WTC11 (cell line): Measurements from ENCODE around the gene XPR1. TPM values are rescaled to one million over a fixed set of nuclear protein-coding genes. Genes with fewer than 3 reads are reported as not detected.

Source experiments
- ATAC-seq: fragments of 200-7000 bp; cut with Tn5 transposase; 2 replicates; pipeline ENCODE4 v1.10.0; 2021; ENCODE audit warnings: mild to moderate bottlenecking, moderate library complexity
- CTCF ChIA-PET: fragments of 300-600 bp; sonication (Branson Sonifier 250); formaldehyde crosslinking; loops from one replicate; lab custom pipeline; 2021; ENCODE audit warnings: antibody characterized with exemption; lab: Charles Lee
- POLR2A ChIA-PET: fragments of 350-600 bp; sonication (Branson Sonifier 250); formaldehyde crosslinking; loops from one replicate; lab custom pipeline; 2021; ENCODE audit warnings: antibody characterized with exemption; lab: Charles Lee
- DNase-seq: peaks from one replicate; pipeline ENCODE4 v3.0.0; 2021; ENCODE audit warnings: low spot score
- H3K27ac Mint-ChIP-seq: 2 replicates; pipeline ENCODE4 v1.8.0; 2021; ENCODE audit warnings: mixed read lengths
- H3K27me3 Mint-ChIP-seq: 2 replicates; pipeline ENCODE4 v1.8.0; 2021; ENCODE audit warnings: low read depth, mild to moderate bottlenecking, moderate library complexity, mixed read lengths
- H3K36me3 Mint-ChIP-seq: 2 replicates; pipeline ENCODE4 v1.8.0; 2021; ENCODE audit warnings: mixed read lengths
- H3K4me1 Mint-ChIP-seq: 2 replicates; pipeline ENCODE4 v1.8.0; 2022; ENCODE audit warnings: mixed read lengths
- H3K4me3 Mint-ChIP-seq: 2 replicates; pipeline ENCODE4 v1.8.0; 2021; ENCODE audit warnings: mild to moderate bottlenecking, moderate library complexity, mixed read lengths
- H3K9me3 Mint-ChIP-seq: 2 replicates; pipeline ENCODE4 v1.8.0; 2021; ENCODE audit warnings: mixed read lengths
- CDX4 ChIP-seq: fragments of 250-450 bp; sonication (Bioruptor Pico); IDR thresholded peaks from 2 replicates; pipeline ENCODE4 v1.9.0; 2021; ENCODE audit warnings: moderate library complexity, mild to moderate bottlenecking, inconsistent platforms, borderline replicate concordance
- E2F1 ChIP-seq: sonication (generic); formaldehyde crosslinking; IDR thresholded peaks from 2 replicates; pipeline ENCODE4 v1.8.0; 2022; ENCODE audit warnings: mild to moderate bottlenecking, missing genetic modification reagents
- FOXP1 ChIP-seq: sonication (generic); formaldehyde crosslinking; IDR thresholded peaks from 2 replicates; pipeline ENCODE4 v1.8.0; 2022; ENCODE audit warnings: missing genetic modification reagents, mild to moderate bottlenecking, moderate library complexity, borderline replicate concordance
- FOXP4 ChIP-seq: sonication (generic); formaldehyde crosslinking; IDR thresholded peaks from 2 replicates; pipeline ENCODE4 v1.8.0; 2022; ENCODE audit warnings: mild to moderate bottlenecking, missing genetic modification reagents
- GRHL2 ChIP-seq: fragments of 250-450 bp; sonication (Bioruptor Pico); IDR thresholded peaks from 2 replicates; pipeline ENCODE4 v1.8.0; 2022; ENCODE audit warnings: mild to moderate bottlenecking, moderate library complexity; ENCODE audit not compliant: insufficient replicate concordance, severe bottlenecking
- MXD4 ChIP-seq: fragments of 250-450 bp; sonication (Bioruptor Pico); IDR thresholded peaks from 2 replicates; pipeline ENCODE4 v1.8.0; 2021; ENCODE audit warnings: mild to moderate bottlenecking, moderate library complexity, borderline replicate concordance
- PRDM15 ChIP-seq: sonication (generic); formaldehyde crosslinking; IDR thresholded peaks from 2 replicates; pipeline ENCODE4 v1.8.0; 2022; ENCODE audit warnings: missing genetic modification reagents
- PRRX2 ChIP-seq: fragments of 250-450 bp; sonication (Bioruptor Pico); IDR thresholded peaks from 2 replicates; pipeline ENCODE4 v1.8.0; 2021; ENCODE audit warnings: mild to moderate bottlenecking
- SOX15 ChIP-seq: fragments of 250-450 bp; sonication (Bioruptor Pico); IDR thresholded peaks from 2 replicates; pipeline ENCODE4 v1.9.0; 2021; ENCODE audit warnings: mild to moderate bottlenecking
- SP1 ChIP-seq: sonication (generic); formaldehyde crosslinking; conservative IDR thresholded peaks from 2 replicates; pipeline ENCODE4 v1.8.1; 2022; ENCODE audit warnings: missing genetic modification reagents
- TCF7 ChIP-seq: sonication (generic); formaldehyde crosslinking; IDR thresholded peaks from 2 replicates; pipeline ENCODE4 v1.8.0; 2022; ENCODE audit warnings: mild to moderate bottlenecking, low read depth, missing genetic modification reagents, moderate library complexity
- ZNF121 ChIP-seq: sonication (generic); formaldehyde crosslinking; IDR thresholded peaks from 2 replicates; pipeline ENCODE4 v1.8.0; 2023; ENCODE audit warnings: missing genetic modification reagents
- ZNF423 ChIP-seq: fragments of 250-450 bp; sonication (Bioruptor Pico); IDR thresholded peaks from 2 replicates; pipeline ENCODE4 v2.1.2; 2022; ENCODE audit warnings: mild to moderate bottlenecking, moderate library complexity
- ZNF425 ChIP-seq: fragments of 250-450 bp; sonication (Bioruptor Pico); conservative IDR thresholded peaks from 2 replicates; pipeline ENCODE4 v1.9.0; 2021; ENCODE audit warnings: mild to moderate bottlenecking
- ZNF671 ChIP-seq: fragments of 250-450 bp; sonication (Bioruptor Pico); IDR thresholded peaks from 2 replicates; pipeline ENCODE4 v1.8.0; 2021; ENCODE audit warnings: mild to moderate bottlenecking
- total RNA-seq: library from RNA; stranded (reverse); gene quantifications from 3 replicates; pipeline ENCODE4 v1.2.3, GENCODE V29; 2021
- TF ChIP-seq, protein P1 (sequence below): sonication (generic); formaldehyde crosslinking; IDR thresholded peaks from 2 replicates; pipeline ENCODE4 v1.8.0; 2023; ENCODE audit warnings: missing genetic modification reagents, mild to moderate bottlenecking, borderline replicate concordance
- TF ChIP-seq, protein P2 (sequence below): sonication (generic); formaldehyde crosslinking; IDR thresholded peaks from 2 replicates; pipeline ENCODE4 v1.8.0; 2023; ENCODE audit warnings: mild to moderate bottlenecking, missing genetic modification reagents
- TF ChIP-seq, protein P3 (sequence below): sonication (generic); formaldehyde crosslinking; IDR thresholded peaks from 2 replicates; pipeline ENCODE4 v1.8.1; 2022; ENCODE audit warnings: mild to moderate bottlenecking, moderate library complexity, missing genetic modification reagents

The XPR1 gene
- total RNA-seq, 1 experiment from 2014 or later, result 34.6 TPM

GRCh38 chr1:180595966-180596365, 35.9 kb upstream of the XPR1 start:
- ATAC-seq, result no peak
- Mint-ChIP-seq H3K27me3 (no peaks in the 10 kb centered on the region), H3K36me3 (no peaks in the 10 kb centered on the region), H3K9me3 (no peaks in the 10 kb centered on the region), H3K4me3 (no peak overlapping the region), H3K4me1 (no peaks in the 10 kb centered on the region), H3K27ac (no peak overlapping the region)
- no peak for DNase-seq
- CTCF ChIA-PET, result interaction anchor here (0.5 kb wide), 1 partner anchor 540 kb away, joined by 3 read pairs; no protein-coding TSS in a partner anchor
- POLR2A ChIA-PET, result no interaction called here
- no peak for TF ChIP-seq CDX4
- TF ChIP-seq, protein P1, sequence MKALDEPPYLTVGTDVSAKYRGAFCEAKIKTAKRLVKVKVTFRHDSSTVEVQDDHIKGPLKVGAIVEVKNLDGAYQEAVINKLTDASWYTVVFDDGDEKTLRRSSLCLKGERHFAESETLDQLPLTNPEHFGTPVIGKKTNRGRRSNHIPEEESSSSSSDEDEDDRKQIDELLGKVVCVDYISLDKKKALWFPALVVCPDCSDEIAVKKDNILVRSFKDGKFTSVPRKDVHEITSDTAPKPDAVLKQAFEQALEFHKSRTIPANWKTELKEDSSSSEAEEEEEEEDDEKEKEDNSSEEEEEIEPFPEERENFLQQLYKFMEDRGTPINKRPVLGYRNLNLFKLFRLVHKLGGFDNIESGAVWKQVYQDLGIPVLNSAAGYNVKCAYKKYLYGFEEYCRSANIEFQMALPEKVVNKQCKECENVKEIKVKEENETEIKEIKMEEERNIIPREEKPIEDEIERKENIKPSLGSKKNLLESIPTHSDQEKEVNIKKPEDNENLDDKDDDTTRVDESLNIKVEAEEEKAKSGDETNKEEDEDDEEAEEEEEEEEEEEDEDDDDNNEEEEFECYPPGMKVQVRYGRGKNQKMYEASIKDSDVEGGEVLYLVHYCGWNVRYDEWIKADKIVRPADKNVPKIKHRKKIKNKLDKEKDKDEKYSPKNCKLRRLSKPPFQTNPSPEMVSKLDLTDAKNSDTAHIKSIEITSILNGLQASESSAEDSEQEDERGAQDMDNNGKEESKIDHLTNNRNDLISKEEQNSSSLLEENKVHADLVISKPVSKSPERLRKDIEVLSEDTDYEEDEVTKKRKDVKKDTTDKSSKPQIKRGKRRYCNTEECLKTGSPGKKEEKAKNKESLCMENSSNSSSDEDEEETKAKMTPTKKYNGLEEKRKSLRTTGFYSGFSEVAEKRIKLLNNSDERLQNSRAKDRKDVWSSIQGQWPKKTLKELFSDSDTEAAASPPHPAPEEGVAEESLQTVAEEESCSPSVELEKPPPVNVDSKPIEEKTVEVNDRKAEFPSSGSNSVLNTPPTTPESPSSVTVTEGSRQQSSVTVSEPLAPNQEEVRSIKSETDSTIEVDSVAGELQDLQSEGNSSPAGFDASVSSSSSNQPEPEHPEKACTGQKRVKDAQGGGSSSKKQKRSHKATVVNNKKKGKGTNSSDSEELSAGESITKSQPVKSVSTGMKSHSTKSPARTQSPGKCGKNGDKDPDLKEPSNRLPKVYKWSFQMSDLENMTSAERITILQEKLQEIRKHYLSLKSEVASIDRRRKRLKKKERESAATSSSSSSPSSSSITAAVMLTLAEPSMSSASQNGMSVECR (CRISPR knock-in tag), result no peak
- TF ChIP-seq E2F1 (CRISPR knock-in tag), result no peak
- no peak for TF ChIP-seq PRDM15 (CRISPR knock-in tag)
- TF ChIP-seq, protein P2, sequence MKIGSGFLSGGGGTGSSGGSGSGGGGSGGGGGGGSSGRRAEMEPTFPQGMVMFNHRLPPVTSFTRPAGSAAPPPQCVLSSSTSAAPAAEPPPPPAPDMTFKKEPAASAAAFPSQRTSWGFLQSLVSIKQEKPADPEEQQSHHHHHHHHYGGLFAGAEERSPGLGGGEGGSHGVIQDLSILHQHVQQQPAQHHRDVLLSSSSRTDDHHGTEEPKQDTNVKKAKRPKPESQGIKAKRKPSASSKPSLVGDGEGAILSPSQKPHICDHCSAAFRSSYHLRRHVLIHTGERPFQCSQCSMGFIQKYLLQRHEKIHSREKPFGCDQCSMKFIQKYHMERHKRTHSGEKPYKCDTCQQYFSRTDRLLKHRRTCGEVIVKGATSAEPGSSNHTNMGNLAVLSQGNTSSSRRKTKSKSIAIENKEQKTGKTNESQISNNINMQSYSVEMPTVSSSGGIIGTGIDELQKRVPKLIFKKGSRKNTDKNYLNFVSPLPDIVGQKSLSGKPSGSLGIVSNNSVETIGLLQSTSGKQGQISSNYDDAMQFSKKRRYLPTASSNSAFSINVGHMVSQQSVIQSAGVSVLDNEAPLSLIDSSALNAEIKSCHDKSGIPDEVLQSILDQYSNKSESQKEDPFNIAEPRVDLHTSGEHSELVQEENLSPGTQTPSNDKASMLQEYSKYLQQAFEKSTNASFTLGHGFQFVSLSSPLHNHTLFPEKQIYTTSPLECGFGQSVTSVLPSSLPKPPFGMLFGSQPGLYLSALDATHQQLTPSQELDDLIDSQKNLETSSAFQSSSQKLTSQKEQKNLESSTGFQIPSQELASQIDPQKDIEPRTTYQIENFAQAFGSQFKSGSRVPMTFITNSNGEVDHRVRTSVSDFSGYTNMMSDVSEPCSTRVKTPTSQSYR (CRISPR knock-in tag), result no peak
- no peak for TF ChIP-seq SOX15 (CRISPR knock-in tag)
- TF ChIP-seq ZNF121 (CRISPR knock-in tag), result no peak
- no peak for TF ChIP-seq PRRX2 (CRISPR knock-in tag)
- no peak for TF ChIP-seq ZNF425
- TF ChIP-seq, protein P3, sequence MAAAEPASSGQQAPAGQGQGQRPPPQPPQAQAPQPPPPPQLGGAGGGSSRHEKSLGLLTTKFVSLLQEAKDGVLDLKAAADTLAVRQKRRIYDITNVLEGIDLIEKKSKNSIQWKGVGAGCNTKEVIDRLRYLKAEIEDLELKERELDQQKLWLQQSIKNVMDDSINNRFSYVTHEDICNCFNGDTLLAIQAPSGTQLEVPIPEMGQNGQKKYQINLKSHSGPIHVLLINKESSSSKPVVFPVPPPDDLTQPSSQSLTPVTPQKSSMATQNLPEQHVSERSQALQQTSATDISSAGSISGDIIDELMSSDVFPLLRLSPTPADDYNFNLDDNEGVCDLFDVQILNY (CRISPR knock-in tag), result no peak
- TF ChIP-seq TCF7, result no peak
- no peak for TF ChIP-seq FOXP1 (CRISPR knock-in tag)
- no peak for TF ChIP-seq FOXP4 (CRISPR knock-in tag)
- no peak for TF ChIP-seq ZNF671 (CRISPR knock-in tag)
- TF ChIP-seq ZNF423 (CRISPR knock-in tag), result no peak
- TF ChIP-seq SP1, result no peak
- TF ChIP-seq GRHL2 (CRISPR knock-in tag), result no peak
- no peak for TF ChIP-seq MXD4 (CRISPR knock-in tag)
